Activated CD4-positive, CD25-positive, alpha-beta regulatory T cell treated with anti-CD3 and anti-CD28 coated beads, Interleukin-2, amount 50 U/mL, for 16 hours (primary cell): ENCODE results near the gene SETBP1.

Experiments used
- DNase-seq: peaks from one replicate; pipeline ENCODE4 v3.0.0-alpha.2; 2020; ENCODE audit warnings: low read depth, low spot score

Gene SETBP1

GRCh38 chr18:44841752-44842587 is 161.3 kb downstream of the SETBP1 start:
- DNase-seq = no peak

- no peak for DNase-seq
These were observed 162.1 kb downstream of the SETBP1 start for GRCh38 chr18:44842588-44843412.

- DNase-seq = no peak
These were observed 163.8 kb downstream of the SETBP1 start for GRCh38 chr18:44844486-44844885.

GRCh38 chr18:44846450-44846849 is 165.8 kb downstream of the SETBP1 start:
- no peak for DNase-seq

GRCh38 chr18:44848644-44849335 is 168.1 kb downstream of the SETBP1 start:
- no peak for DNase-seq

GRCh38 chr18:44849361-44849760 is 168.7 kb downstream of the SETBP1 start:
- no peak for DNase-seq

- no peak for DNase-seq
These were observed 169.3 kb downstream of the SETBP1 start for GRCh38 chr18:44850001-44850400.

- DNase-seq = no peak
These were observed 171.4 kb downstream of the SETBP1 start for GRCh38 chr18:44851856-44852621.

GRCh38 chr18:44852818-44853217 is 172.1 kb downstream of the SETBP1 start:
- DNase-seq = no peak

GRCh38 chr18:44853430-44853829 is 172.7 kb downstream of the SETBP1 start:
- DNase-seq = no peak

GRCh38 chr18:44855681-44856080 is 175.0 kb downstream of the SETBP1 start:
- no peak for DNase-seq

- no peak for DNase-seq
These were observed 175.5 kb downstream of the SETBP1 start for GRCh38 chr18:44856157-44856556.

GRCh38 chr18:44857081-44857480 is 176.4 kb downstream of the SETBP1 start:
- no peak for DNase-seq

GRCh38 chr18:44857744-44858491 is 177.2 kb downstream of the SETBP1 start:
- DNase-seq = no peak

GRCh38 chr18:44859263-44859662 is 178.6 kb downstream of the SETBP1 start:
- DNase-seq = no peak

GRCh38 chr18:44859751-44860439 is 179.2 kb downstream of the SETBP1 start:
- no peak for DNase-seq

GRCh38 chr18:44862112-44862511 is 181.4 kb downstream of the SETBP1 start:
- DNase-seq = no peak

GRCh38 chr18:44866103-44866502 is 185.4 kb downstream of the SETBP1 start:
- no peak for DNase-seq

GRCh38 chr18:44869533-44869932 is 188.8 kb downstream of the SETBP1 start:
- DNase-seq = no peak
